OCI-LY7 (cell line): ENCODE measurements around the gene ZNF697. TPM values are rescaled to one million over a fixed set of nuclear protein-coding genes. Genes with fewer than 3 reads are reported as not detected.

Experiments used
- BruUV-seq: library from RNA; stranded (reverse); fragments of 400-500 nt; replicated peaks from 2 replicates; lab custom pipeline; 2021; lab: Mats Ljungman, UMichigan
- CTCF ChIA-PET: fragments of 300-600 bp; sonication (Branson Sonifier 250); formaldehyde crosslinking; loops from one replicate; lab custom pipeline; 2022; ENCODE audit warnings: antibody characterized with exemption; ENCODE audit not compliant: unreplicated experiment; lab: Charles Lee
- POLR2A ChIA-PET: fragments of 300-600 bp; sonication (Branson Sonifier 250); formaldehyde crosslinking; loops from one replicate; lab custom pipeline; 2022; ENCODE audit warnings: antibody characterized with exemption; lab: Charles Lee
- DNase-seq: peaks from one replicate; pipeline ENCODE4 v3.0.0-alpha.2; 2015; ENCODE audit warnings: low spot score
- H2AFZ ChIP-seq: fragments of 200-600 bp; sonication (generic), shearing (Covaris generic); 2 replicates; pipeline ENCODE4 v1.6.1; 2014; ENCODE audit warnings: mild to moderate bottlenecking, antibody characterized with exemption, low read length, moderate library complexity
- H3K27ac ChIP-seq: fragments of 200-600 bp; sonication (generic); 2 replicates; pipeline ENCODE4 v1.5.1; 2014; ENCODE audit warnings: mixed run types, low read depth, mild to moderate bottlenecking, moderate library complexity, low read length, inconsistent platforms; ENCODE audit not compliant: poor library complexity, severe bottlenecking
- H3K36me3 ChIP-seq: fragments of 200-600 bp; sonication (generic); 2 replicates; pipeline ENCODE4 v1.6.1; 2014; ENCODE audit warnings: mild to moderate bottlenecking, antibody characterized with exemption, low read length, moderate library complexity, mixed read lengths; ENCODE audit not compliant: insufficient read depth
- H3K4me1 ChIP-seq: fragments of 200-600 bp; sonication (generic); 2 replicates; pipeline ENCODE4 v1.5.1; 2014; ENCODE audit warnings: mild to moderate bottlenecking, low read length; ENCODE audit not compliant: insufficient read depth, poor library complexity, severe bottlenecking
- H3K4me2 ChIP-seq: fragments of 200-600 bp; sonication (generic); 2 replicates; pipeline ENCODE4 v1.6.1; 2014; ENCODE audit warnings: mild to moderate bottlenecking, low read length
- H3K4me3 ChIP-seq: fragments of 200-600 bp; sonication (generic); 2 replicates; pipeline ENCODE4 v1.5.1; 2014; ENCODE audit warnings: mild to moderate bottlenecking, low read depth, low read length; ENCODE audit not compliant: poor library complexity, severe bottlenecking
- H3K79me2 ChIP-seq: fragments of 200-600 bp; sonication (generic); 2 replicates; pipeline ENCODE4 v1.6.1; 2016; ENCODE audit warnings: low read depth, mild to moderate bottlenecking, low read length, moderate library complexity, mixed read lengths; ENCODE audit not compliant: insufficient read depth
- H3K9me2 ChIP-seq: fragments of 200-600 bp; sonication (generic); 2 replicates; pipeline ENCODE4 v1.6.1; 2016; ENCODE audit warnings: mild to moderate bottlenecking, low read length, mixed read lengths; ENCODE audit not compliant: insufficient read depth
- H3K9me3 ChIP-seq: fragments of 200-600 bp; sonication (generic); 2 replicates; pipeline ENCODE4 v1.6.1; 2014; ENCODE audit warnings: mild to moderate bottlenecking, mixed run types, low read length, mixed read lengths
- H4K20me1 ChIP-seq: fragments of 200-600 bp; sonication (generic); 2 replicates; pipeline ENCODE4 v1.6.1; 2014; ENCODE audit warnings: mild to moderate bottlenecking, antibody characterized with exemption, low read length, moderate library complexity, mixed read lengths; ENCODE audit not compliant: insufficient read depth
- CTCF ChIP-seq: fragments of 200-600 bp; sonication (generic); conservative IDR thresholded peaks from 2 replicates; pipeline ENCODE4 v1.5.1; 2014; ENCODE audit warnings: mild to moderate bottlenecking, antibody characterized with exemption, low read length, moderate library complexity, mixed read lengths
- EZH2phosphoT487 ChIP-seq: fragments of 200-600 bp; sonication (generic); IDR thresholded peaks from 2 replicates; pipeline ENCODE4 v1.6.1; 2018; ENCODE audit warnings: low read depth, borderline replicate concordance, mild to moderate bottlenecking, mixed run types, antibody characterized with exemption, low read length, moderate library complexity, mixed read lengths
- intact Hi-C: fragments of 100-400 bp; cut with micrococcal nuclease; formaldehyde crosslinking; loops from one replicate; pipeline ENCODE4 v1.10.0; 2022; ENCODE audit not compliant: unreplicated experiment
- total RNA-seq, 2 experiments: library from RNA; depleted of rRNA in 1 of 2; stranded (reverse); fragments of >200 nt in 1 of 2; shearing (Covaris generic) in 1 of 2; gene quantifications; 2 replicates each; pipeline ENCODE4 v1.2.3, GENCODE V29; 2014 to 2022

ZNF697 gene
- total RNA-seq, 2 experiments from 2014 or later = not detected

- intact Hi-C loops = no loop called here
- Histone ChIP-seq H3K4me1 (no peaks in the 10 kb centered on the region), H4K20me1 (no peaks in the 10 kb centered on the region), H3K9me3 (no peaks in the 10 kb centered on the region), H3K36me3 (no peaks in the 10 kb centered on the region), H3K4me3 (no peak overlapping the region), H3K27ac (no peak overlapping the region), H3K79me2 (no peaks in the 10 kb centered on the region), H3K9me2 (no peaks in the 10 kb centered on the region), H2AFZ (no peak overlapping the region), H3K4me2 (no peak overlapping the region)
- ChIA-PET POLR2A (interaction anchor here (0.6 to 0.8 kb wide), 2 partner anchors 19 to 23 kb away, joined by 3 to 4 read pairs; no protein-coding TSS in a partner anchor), CTCF (no interaction called here)
- TF ChIP-seq CTCF (no peak), EZH2phosphoT487 (no peak)
- no TSS peak for BruUV-seq
- no peak for DNase-seq
These were observed 12.4 kb upstream of the ZNF697 start for GRCh38 chr1:119660253-119661083.

DNA sequence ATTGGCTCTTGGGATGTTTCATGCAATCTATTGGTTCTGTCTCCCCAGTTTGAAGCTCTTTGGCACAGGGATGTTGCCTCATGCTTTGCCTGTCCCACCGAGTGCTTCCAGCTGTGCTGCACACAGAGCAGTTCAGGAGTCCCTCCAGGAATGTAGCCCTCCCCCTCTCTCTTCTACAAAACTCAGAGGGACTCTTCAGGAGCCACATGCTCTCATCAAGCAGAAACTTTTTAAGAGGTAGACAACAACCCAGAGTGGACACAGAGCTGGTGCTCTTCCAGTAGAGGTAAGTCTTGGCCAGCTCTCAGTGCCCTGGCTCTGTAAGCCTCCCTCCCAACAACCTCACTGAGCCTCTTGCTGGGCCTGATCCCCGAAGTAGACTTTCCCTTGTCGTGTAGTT, 11.6 kb upstream of the ZNF697 start:
- no peaks in the 10 kb centered on the region for H3K4me1 ChIP-seq
- H3K9me3 ChIP-seq = no peaks in the 10 kb centered on the region
- no peaks in the 10 kb centered on the region for H3K36me3 ChIP-seq
- H2AFZ ChIP-seq = no peak overlapping the region
- TF ChIP-seq CTCF (no peak), EZH2phosphoT487 (no peak)
- H3K79me2 ChIP-seq = no peaks in the 10 kb centered on the region
- ChIA-PET CTCF (no interaction called here), POLR2A (no interaction called here)
- H3K4me2 ChIP-seq = no peak overlapping the region
- H4K20me1 ChIP-seq = no peaks in the 10 kb centered on the region
- no peak overlapping the region for H3K27ac ChIP-seq
- DNase-seq = no peak
- intact Hi-C loops = no loop called here
- BruUV-seq = no TSS peak
- H3K4me3 ChIP-seq = no peak overlapping the region
- no peaks in the 10 kb centered on the region for H3K9me2 ChIP-seq

DNA sequence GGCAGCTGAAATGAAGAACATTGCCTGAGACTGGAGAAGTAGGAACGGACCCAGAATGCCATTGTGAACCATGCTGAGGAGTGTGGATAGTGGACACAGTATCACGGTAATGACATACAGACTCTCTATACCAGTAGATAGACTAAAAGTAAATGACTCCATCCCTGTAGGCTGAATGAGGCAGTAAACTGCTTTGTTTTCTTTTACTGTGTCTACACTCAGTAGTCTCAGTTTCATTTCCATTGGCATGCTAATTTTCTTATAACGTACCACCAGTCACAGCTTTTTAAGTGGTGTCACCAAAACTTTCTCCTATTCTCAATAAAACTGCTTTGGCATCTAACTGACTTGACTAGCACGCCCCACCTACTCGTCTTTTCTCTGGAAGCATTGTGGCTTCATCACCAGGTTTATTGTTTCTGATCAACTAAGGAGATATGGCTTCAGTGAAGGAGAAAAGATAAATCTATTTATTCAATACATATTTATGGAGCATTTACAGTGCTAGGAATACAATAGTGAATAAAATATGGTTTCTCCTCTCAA, 8.4 kb upstream of the ZNF697 start:
- H4K20me1 ChIP-seq = no peaks in the 10 kb centered on the region
- intact Hi-C loops = no loop called here
- DNase-seq = no peak
- no peaks in the 10 kb centered on the region for H3K79me2 ChIP-seq
- no peaks in the 10 kb centered on the region for H3K9me3 ChIP-seq
- TF ChIP-seq EZH2phosphoT487 = no peak
- no peak for TF ChIP-seq CTCF
- no peaks in the 10 kb centered on the region for H3K9me2 ChIP-seq
- BruUV-seq = no TSS peak
- H2AFZ ChIP-seq = no peak overlapping the region
- no peaks in the 10 kb centered on the region for H3K4me1 ChIP-seq
- CTCF ChIA-PET = no interaction called here
- no peak overlapping the region for H3K4me3 ChIP-seq
- no peak overlapping the region for H3K27ac ChIP-seq
- POLR2A ChIA-PET = no interaction called here
- no peak overlapping the region for H3K4me2 ChIP-seq
- H3K36me3 ChIP-seq = no peaks in the 10 kb centered on the region
